GM12865 (cell line): ENCODE results near the gene CHST3.
"Not testable (repeated sequence)": the region's sequence is repeated elsewhere in the genome, so short reads cannot be mapped to it uniquely, and the experiment has no call there.

Source experiments
- DNase-seq: peaks from one replicate; pipeline ENCODE4 v3.0.0; 2010; ENCODE audit warnings: low read depth
- H3K4me3 ChIP-seq: 2 replicates; pipeline ENCODE4 v1.5.1; 2011; ENCODE audit warnings: mild to moderate bottlenecking, low read depth, low read length, control low read depth
- TF ChIP-seq, protein P1 (sequence below): IDR thresholded peaks from 2 replicates; pipeline ENCODE4 v1.5.1; 2011; ENCODE audit warnings: low read length, control low read depth, low read depth, inconsistent platforms; ENCODE audit not compliant: insufficient read depth; ENCODE audit errors: missing control alignments

The CHST3 gene

DNA sequence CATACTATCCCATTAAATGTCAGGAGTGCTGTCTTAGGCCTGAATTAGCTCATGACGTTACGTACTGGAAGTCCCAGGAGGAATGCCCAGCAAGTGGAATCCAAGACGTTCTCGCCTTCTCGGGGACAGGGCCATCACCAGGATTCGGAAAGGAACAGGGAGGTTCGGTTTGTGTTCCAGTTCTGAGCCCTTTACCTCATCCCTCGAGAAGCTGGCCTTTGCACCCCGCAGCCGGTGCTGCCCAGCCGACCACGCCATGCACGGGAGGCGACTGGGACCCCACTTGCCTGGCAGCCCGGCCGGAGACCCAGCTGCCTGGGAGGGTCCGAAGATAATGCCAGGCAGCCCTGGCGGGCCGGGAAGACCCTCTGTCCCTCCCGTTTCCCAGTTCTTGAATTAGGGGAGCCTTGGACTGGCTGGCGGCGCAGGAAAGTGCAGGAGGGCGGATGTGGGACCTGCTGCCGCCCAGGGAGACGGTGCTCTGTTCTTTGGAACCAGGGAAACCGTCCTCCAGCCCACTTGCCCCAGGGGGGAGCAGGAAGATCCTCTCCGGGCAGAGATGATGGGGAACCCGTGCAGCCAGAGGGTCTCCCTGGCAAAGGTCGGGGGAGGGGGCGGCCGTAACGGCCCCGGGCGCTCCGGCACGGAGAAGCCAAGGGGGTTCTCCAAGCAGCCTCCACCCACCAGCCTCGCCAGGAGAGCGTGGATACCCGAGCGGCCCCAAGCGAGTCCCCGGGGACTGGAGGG is 671 bp upstream of the CHST3 start:
- TF ChIP-seq, protein P1, sequence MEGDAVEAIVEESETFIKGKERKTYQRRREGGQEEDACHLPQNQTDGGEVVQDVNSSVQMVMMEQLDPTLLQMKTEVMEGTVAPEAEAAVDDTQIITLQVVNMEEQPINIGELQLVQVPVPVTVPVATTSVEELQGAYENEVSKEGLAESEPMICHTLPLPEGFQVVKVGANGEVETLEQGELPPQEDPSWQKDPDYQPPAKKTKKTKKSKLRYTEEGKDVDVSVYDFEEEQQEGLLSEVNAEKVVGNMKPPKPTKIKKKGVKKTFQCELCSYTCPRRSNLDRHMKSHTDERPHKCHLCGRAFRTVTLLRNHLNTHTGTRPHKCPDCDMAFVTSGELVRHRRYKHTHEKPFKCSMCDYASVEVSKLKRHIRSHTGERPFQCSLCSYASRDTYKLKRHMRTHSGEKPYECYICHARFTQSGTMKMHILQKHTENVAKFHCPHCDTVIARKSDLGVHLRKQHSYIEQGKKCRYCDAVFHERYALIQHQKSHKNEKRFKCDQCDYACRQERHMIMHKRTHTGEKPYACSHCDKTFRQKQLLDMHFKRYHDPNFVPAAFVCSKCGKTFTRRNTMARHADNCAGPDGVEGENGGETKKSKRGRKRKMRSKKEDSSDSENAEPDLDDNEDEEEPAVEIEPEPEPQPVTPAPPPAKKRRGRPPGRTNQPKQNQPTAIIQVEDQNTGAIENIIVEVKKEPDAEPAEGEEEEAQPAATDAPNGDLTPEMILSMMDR: no peak
- DNase-seq: no peak
- no peak overlapping the region for H3K4me3 ChIP-seq

DNA sequence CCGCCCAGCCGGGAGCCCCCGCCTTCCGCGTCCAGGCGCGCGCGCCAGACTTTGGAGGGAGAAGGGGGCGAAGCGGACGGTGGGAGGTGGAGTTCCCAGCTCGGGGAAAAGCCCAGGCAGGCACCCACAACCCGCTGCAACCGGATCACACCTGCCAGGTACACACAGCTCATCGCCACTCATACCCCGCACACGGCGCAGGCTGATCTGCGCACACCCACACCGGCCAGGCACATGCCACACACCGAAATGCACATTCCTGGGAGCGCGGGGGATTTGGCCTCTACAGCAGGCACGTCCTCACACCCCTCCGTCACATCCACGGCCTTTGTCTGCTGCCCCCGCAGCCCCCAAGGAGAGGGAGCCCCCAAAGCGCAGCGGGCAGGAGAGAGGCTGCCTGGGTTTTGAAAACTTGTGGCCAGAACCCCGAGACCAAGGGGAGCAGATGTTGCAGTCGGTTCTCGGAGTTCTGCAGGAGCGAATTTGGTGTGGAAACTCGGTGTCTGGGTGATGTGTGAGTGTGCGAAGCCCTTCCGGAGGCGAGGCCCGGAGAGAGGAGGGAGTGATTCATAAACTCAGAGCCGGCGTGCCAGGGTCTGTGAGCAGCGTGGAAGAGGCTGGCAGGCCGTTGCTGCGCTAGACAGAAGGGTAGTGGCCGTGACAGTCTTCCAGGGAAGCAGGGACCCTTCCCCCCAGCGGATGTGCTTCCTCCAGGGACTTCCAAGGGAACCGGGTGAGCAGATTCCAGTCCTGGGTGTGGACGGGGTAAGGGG is 734 bp downstream of the CHST3 start:
- no peak overlapping the region for H3K4me3 ChIP-seq
- DNase-seq: no peak
- TF ChIP-seq, protein P1: no peak

DNA sequence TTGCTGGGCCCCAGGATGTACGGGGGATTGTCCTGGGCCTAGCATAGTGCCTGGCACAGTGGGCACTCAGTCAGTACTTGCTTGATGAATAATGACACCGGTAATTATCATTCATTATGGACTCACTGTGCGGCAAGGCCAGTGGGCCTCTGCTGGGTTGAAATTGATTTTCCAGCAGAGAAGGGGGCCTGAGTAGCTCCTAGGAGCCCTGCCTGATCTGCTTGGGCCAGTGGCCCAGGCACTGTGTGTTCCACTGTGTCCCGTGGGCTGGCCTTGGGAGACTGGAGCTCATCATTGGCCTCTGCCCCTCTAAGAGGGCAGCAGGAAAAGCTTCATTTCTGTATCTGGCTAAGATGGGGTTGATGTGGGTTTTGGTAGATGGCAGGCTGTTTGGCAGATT is 1.4 kb downstream of the CHST3 start:
- no peak overlapping the region for H3K4me3 ChIP-seq
- TF ChIP-seq, protein P1: no peak
- no peak for DNase-seq

DNA sequence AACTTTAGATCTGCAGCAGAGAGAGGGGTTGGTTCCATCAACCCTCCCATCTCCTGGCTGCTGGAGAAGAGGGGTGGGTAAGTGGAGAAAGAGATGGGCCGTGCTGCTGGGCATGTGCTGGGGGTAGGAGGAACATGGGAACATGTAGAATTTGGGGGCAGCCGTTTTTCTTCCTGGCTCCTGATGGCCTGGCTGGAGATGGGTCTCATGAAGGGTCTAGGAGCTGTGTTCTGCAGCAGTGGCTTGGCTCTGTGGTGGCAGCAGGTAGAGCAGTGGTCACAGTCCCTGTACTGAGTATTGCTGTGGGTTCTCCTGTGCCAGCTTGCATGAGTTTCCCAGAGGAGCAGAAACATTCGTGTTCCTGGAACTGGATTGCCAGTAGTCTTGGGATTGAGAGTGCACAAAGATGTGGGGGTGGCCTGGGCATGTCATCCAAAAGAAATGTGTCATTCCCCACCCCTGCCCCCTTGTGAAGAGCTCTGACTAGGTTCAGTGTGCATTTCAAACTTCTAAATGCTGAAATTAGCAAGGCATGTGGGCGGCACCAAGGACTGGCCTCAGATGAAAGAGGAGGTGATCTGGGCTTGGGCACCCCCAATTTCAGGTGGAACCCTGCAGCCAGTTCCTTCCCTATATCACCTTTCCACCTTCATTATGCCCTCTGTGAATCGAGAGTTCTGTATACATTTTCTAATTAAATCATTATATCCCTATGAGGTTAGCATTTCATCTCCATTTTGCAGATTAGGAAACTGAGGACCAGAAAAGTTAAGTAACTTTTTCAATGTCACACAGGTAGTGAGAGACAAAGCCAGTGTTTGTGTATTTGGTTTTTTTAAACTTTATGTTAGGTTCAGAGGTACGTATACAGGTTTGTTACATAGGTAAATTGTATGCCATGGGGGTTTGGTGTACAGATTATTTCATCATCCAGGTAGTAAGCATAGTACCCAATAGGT is 2.1 kb downstream of the CHST3 start:
- DNase-seq: no peak
- no peak overlapping the region for H3K4me3 ChIP-seq
- TF ChIP-seq, protein P1: no peak

DNA sequence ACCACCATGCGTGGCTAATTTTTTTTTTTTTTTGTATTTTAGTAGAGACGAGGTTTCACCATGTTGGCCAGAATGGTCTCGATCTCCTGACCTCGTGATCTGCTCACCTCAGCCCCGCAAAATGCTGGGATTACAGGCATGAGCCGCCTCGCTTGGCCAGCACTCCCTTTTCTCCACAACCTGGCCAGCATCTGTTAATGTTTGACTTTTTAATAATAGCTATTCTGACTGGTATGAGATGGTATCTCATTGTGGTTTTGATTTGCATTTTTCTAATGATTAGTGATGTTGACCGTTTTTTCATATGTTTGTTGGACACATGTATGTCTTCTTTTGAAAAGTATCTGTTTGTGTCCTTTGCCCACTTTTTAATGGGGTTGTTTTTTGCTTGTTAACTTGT is 3.8 kb downstream of the CHST3 start:
- not testable (repeated sequence) for H3K4me3 ChIP-seq, DNase-seq

DNA sequence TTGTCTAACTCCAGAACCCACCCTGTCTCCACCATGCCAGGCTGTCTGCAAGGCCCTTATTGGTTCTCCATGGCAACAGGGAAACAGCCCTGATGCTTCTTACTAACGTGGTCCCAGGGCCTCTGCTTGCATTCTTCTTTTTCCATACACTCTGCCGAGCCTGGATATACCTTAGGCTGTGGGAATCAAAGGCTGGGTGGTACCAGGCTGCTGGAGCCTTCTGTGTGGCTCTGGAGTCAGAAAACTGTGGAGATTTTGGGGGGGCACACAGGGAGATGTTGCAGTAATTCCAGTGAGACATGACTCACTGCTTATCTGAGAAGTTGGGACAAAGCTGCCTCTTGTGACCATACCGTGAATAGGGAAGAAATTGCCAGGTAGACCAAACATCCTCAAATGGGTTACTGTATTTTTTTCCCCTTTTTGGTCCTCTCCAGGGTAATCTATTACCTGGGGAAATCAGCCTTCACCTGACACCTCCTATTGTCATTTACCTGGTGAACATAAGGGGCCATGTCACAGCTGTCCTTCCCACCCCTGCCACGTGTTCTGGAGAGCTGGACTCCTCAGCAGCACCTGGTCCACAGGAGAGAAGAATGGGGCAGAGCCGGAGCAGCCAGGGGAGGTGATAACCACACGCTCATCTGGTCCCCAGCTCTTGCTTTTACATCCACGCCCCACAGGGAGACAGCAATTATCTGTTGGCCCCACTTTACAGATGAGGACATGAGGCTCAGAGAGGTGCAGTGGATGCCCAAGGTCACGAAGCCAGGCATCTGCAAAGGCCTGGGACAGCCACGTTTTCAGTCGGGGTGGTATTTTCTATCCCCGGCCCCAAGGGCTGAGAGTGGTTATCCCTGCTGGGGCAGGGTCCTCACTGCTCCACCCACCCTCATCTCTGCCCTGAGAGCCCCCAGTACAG is 4.6 kb downstream of the CHST3 start:
- no peak overlapping the region for H3K4me3 ChIP-seq
- no peak for DNase-seq
- TF ChIP-seq, protein P1: no peak
